PFSK-1 (cell line): ENCODE results near the gene SEMA3D.

Experiments used
- FOXP2 ChIP-seq: optimal IDR thresholded peaks from 2 replicates; pipeline ENCODE3; 2011; ENCODE audit warnings: borderline replicate concordance, control low read depth, inconsistent platforms; ENCODE audit not compliant: insufficient read depth; ENCODE audit errors: extremely low read length, extremely low read depth
- POLR2AphosphoS5 ChIP-seq: IDR thresholded peaks from 2 replicates; pipeline ENCODE4 v1.6.1; 2012; ENCODE audit warnings: low read depth, mild to moderate bottlenecking, control low read depth, low read length, moderate library complexity
- SIN3A ChIP-seq: IDR thresholded peaks from 2 replicates; pipeline ENCODE4 v1.6.1; 2012; ENCODE audit warnings: mild to moderate bottlenecking, low read length, moderate library complexity, borderline replicate concordance; ENCODE audit not compliant: insufficient read depth
- TAF1 ChIP-seq: IDR thresholded peaks from 2 replicates; pipeline ENCODE4 v1.6.1; 2012; ENCODE audit warnings: low read length, control low read depth, borderline replicate concordance; ENCODE audit not compliant: insufficient read depth
- TF ChIP-seq, protein P1 (sequence below), 2 experiments: IDR thresholded peaks; 2 replicates each; pipeline versions ENCODE4 v1.6.1 to v1.8.0; 2011 to 2012; ENCODE audit warnings: low read depth in 2 of 2, low read length in 2 of 2, control low read depth in 1 of 2, inconsistent platforms in 1 of 2, mild to moderate bottlenecking in 1 of 2, moderate library complexity in 1 of 2; ENCODE audit not compliant: insufficient read depth in 1 of 2

SEMA3D gene

DNA sequence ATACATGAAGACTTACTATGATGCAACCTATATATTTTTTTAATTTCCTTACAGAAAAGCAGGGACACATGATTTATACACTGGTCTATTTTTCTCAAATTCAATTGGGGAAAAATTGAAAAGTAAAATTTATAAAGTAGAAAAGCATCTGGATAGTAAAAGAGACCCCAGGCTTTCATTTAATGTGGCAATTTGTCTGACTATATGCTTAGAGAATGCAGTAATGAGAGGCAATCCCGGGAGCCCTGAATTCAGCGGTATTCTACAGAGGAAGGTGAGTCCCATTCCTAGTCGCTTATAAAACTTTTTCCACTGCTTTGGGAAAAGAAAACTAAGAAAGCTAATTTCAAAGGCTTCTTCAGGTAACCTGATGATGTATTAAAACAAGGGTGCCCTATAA lies 167.1 kb downstream of the SEMA3D start:
- TF ChIP-seq SIN3A, result no peak
- TF ChIP-seq POLR2AphosphoS5, result no peak
- TF ChIP-seq, protein P1, sequence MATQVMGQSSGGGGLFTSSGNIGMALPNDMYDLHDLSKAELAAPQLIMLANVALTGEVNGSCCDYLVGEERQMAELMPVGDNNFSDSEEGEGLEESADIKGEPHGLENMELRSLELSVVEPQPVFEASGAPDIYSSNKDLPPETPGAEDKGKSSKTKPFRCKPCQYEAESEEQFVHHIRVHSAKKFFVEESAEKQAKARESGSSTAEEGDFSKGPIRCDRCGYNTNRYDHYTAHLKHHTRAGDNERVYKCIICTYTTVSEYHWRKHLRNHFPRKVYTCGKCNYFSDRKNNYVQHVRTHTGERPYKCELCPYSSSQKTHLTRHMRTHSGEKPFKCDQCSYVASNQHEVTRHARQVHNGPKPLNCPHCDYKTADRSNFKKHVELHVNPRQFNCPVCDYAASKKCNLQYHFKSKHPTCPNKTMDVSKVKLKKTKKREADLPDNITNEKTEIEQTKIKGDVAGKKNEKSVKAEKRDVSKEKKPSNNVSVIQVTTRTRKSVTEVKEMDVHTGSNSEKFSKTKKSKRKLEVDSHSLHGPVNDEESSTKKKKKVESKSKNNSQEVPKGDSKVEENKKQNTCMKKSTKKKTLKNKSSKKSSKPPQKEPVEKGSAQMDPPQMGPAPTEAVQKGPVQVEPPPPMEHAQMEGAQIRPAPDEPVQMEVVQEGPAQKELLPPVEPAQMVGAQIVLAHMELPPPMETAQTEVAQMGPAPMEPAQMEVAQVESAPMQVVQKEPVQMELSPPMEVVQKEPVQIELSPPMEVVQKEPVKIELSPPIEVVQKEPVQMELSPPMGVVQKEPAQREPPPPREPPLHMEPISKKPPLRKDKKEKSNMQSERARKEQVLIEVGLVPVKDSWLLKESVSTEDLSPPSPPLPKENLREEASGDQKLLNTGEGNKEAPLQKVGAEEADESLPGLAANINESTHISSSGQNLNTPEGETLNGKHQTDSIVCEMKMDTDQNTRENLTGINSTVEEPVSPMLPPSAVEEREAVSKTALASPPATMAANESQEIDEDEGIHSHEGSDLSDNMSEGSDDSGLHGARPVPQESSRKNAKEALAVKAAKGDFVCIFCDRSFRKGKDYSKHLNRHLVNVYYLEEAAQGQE (IDR thresholded peaks at IDR 0.05; ENCODE audit: insufficient read depth in 1 of 2, low read depth in 2 of 2, low read length in 2 of 2), result no peak
- TF ChIP-seq FOXP2, result no peak
- no peak for TF ChIP-seq TAF1

DNA sequence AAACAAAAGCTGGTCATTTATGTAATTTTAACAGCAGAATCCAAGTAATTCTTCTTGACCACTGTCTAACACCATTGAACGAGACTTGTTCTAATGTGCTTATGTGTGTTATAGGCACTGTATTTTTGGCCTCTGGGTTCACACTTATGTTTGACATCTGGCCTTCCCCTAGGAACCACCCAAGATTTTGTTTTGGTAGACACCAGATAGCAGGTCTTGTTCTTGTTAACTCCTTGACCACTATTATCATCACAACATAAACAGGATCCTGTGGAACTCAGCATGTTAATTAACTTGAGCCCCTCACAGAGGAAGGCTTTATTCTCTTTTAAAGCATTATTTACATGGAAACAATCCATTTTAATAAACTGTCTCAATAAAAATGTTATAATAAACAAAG lies 167.7 kb downstream of the SEMA3D start:
- no peak for TF ChIP-seq SIN3A
- TF ChIP-seq TAF1, result no peak

DNA sequence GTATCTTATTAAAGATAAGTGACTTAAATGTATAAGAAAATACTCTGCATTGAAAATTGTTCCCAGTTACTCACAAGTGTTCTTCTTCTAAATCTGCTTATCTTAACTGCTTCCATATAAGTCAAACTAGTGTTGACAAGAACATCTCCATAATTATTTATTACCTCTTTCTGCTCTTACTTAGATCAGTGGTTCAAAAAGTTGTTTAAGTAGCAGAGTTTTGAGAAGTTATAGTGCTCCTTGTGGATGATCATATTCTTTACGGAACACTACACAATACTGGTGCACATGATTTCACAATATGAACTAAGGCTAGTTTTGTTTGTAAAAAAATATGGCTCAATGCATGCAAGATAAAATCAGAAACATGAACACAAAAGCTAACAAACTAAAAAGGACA lies 168.4 kb downstream of the SEMA3D start:
- TF ChIP-seq POLR2AphosphoS5 (no peak), FOXP2 (no peak), SIN3A (no peak), TAF1 (no peak)
- TF ChIP-seq, protein P1 (IDR thresholded peaks at IDR 0.05; ENCODE audit: insufficient read depth in 1 of 2, low read depth in 2 of 2, low read length in 2 of 2), result no peak

DNA sequence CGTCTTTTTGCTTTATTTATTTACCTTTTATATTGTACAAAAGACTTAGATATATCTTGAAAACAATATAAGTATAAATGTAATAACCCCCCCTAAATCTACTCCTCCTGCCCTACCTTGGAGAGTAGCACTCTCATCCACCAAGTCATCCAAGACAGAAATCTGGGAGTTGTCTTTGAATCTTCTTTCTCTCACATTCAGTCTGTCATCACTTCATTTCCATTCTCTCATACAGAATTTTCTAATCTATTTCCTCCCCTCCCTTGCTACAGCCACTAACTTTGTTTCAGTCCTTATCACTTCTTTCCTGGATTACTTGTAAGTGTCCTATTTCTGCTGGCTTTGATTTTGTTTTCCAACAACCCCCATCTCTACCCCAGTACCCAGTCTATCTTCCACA lies 170.6 kb downstream of the SEMA3D start:
- TF ChIP-seq SIN3A, result no peak
- no peak for TF ChIP-seq POLR2AphosphoS5
- no peak for TF ChIP-seq FOXP2
- TF ChIP-seq, protein P1 (IDR thresholded peaks at IDR 0.05; ENCODE audit: insufficient read depth in 1 of 2, low read depth in 2 of 2, low read length in 2 of 2), result no peak
- TF ChIP-seq TAF1, result no peak

DNA sequence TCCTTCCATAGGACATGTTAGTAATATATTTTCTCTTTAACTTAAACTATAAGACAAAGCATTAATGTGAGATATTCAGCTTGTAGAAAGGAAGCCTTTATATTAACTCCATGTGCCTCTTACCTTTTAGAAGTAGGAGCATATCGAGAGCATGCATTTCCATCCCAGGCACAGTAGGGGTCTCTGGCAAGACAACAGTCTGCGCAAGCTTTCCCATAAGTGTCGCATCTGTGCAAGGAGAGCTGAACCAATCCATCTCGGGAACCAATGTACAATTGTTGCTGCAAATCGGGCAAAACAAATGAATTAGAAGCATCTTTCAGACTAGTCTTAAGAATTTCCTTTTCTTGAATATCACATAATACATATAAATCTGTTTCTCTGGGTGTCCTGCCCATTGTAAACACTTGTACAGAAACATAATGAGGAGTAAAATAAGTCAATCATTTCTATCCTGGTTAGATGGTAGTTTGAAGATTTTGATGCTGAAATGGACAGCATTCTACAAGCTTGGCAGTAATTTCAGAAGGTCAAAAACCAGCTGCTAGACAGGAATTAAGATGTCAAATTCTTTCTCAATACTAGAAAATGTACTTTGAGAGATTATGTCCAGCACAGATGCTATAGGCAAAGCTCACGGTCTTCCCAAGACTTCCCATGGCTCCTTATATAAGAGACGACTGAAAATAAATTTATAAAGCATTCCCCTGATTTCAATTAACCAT lies 171.8 kb downstream of the SEMA3D start:
- TF ChIP-seq SIN3A, result no peak
- TF ChIP-seq, protein P1 (IDR thresholded peaks at IDR 0.05; ENCODE audit: insufficient read depth in 1 of 2, low read depth in 2 of 2, low read length in 2 of 2), result no peak
- TF ChIP-seq FOXP2, result no peak
- TF ChIP-seq TAF1, result no peak
- no peak for TF ChIP-seq POLR2AphosphoS5
